Activated gamma-delta T cell treated with Interleukin-2 at 50 U/mL for 16 hours (primary cell): ENCODE measurements around the gene CTSG.
"Not testable (repeated sequence)": the region's sequence is repeated elsewhere in the genome, so short reads cannot be mapped to it uniquely, and the experiment has no call there.

Experiments
- DNase-seq: peaks from one replicate; pipeline ENCODE4 v3.0.0-alpha.2; 2020

CTSG gene

GRCh38 chr14:24576182-24576581 lies at the start of gene CTSG:
Gene CTSG, minus strand, starts transcription at chr14:24576250. Its CDS starts 27 bp downstream, at chr14:24576223.
- DNase-seq: no peak

DNA sequence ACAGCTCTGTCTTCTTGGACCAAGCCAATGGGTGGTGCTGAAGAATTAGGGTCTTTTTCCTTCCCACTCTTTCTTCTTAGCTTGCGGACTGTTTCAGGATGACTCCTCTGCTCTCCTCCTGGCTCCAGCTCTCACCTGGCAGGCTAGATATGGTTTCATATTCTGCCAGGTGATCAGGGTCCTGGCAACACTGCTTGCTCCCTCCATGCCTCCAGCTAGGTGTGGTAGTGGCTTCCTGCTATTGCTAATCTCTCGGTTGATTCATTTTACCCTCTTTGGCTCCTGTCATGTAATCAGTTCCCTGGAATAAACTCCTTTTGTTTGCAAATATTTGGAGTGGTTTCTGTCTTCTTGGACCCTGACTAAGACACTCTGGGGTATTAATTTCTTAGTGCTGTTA lies 37.7 kb upstream of the CTSG start:
- DNase-seq: no peak

DNA sequence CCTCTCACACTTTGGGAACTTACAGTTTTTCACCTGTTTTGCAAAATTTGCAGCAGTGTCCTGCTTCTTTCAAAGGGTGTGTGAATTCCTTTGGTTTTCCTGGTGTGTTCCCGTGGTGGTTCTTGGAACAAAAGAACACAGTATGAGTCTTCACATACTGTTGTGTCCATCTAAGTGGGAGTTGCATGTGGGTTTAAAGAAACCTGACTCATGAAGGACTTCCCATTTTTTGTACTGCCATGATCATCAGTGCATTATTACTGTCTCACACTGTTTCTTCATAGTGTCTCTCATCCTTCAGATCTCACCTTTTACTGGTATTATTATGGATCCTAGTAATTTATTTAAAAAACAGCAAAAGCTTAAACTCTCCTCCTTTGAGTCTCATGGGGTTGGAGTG lies 37.2 kb upstream of the CTSG start:
- DNase-seq: no peak

GRCh38 chr14:24612196-24612595 lies 36.1 kb upstream of the CTSG start:
- no peak for DNase-seq

GRCh38 chr14:24609655-24610344 lies 33.8 kb upstream of the CTSG start, which contains the start of gene GZMH:
Gene GZMH, minus strand, starts transcription at chr14:24609685. Its CDS starts 72 bp downstream, at chr14:24609613.
- DNase-seq: no peak

GRCh38 chr14:24607635-24608514 lies 31.8 kb upstream of the CTSG start:
- DNase-seq: no peak

- peak; percentile 15 for DNase-seq
These were observed 31.0 kb upstream of the CTSG start for GRCh38 chr14:24607081-24607480.

GRCh38 chr14:24606297-24606696 lies 30.2 kb upstream of the CTSG start:
- no peak for DNase-seq

DNA sequence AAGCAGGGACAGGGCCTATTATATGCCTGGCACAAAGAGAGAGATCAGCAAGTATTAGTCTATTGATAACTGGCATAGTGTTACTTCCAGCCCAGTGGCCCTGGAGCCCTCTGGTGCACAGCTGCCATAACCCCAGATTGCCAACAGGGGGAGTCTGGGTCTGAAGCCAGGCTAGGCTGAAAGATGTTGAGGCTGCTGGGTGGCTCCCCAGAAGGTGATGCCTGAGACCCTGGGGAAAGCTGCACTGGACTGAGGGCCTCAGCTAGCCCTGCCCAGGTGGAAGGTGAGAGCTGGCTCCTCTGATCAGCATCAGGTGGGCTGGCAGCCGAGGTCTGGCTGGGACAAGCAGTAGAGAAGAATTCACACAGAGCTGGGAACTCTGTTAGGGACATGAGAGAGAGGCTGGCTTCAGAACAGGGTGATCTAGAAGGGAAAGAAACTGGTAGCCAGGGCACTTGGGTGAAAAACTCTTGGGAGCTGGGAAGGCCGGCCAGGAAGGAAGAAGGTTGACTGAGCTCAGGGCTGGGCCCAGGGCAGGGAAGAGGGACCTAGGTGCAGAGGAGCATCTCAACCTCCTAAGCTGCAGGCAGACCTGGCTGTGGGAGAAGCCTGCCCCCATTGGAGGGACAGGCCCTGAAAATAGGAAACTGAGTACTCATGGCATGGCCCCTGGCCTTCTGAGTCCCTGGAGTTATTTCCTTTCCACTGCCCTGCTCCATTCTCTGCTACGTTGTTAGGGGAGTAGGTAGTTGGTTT lies 29.6 kb upstream of the CTSG start:
- peak; percentile 62 for DNase-seq

GRCh38 chr14:24597403-24597802 lies 21.4 kb upstream of the CTSG start:
- no peak for DNase-seq

- no peak for DNase-seq
These were observed 19.2 kb upstream of the CTSG start for GRCh38 chr14:24595073-24595808.

GRCh38 chr14:24591004-24591403 lies 15.0 kb upstream of the CTSG start:
- not testable (repeated sequence) for DNase-seq

- DNase-seq: not testable (repeated sequence)
These were observed 8.4 kb upstream of the CTSG start for GRCh38 chr14:24584402-24584801.

DNA sequence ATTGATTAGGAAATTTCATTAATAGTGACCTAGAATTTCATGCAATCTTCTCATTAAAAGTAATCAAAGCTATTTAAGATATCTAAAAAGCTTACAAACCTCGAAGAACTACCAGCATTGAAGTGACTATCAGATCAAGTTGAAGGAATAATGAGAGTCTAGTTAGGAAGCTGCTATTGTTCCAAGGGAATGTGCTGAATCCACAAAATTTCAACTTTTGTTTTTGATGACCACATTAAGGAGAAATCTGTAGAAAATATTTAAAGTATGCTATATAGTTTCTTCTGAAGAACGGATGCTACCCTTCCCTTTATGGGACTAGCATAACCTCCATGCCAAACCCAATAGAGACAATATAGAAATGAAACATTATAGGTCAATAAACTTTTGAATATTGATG lies 2.5 kb upstream of the CTSG start:
- no peak for DNase-seq

DNA sequence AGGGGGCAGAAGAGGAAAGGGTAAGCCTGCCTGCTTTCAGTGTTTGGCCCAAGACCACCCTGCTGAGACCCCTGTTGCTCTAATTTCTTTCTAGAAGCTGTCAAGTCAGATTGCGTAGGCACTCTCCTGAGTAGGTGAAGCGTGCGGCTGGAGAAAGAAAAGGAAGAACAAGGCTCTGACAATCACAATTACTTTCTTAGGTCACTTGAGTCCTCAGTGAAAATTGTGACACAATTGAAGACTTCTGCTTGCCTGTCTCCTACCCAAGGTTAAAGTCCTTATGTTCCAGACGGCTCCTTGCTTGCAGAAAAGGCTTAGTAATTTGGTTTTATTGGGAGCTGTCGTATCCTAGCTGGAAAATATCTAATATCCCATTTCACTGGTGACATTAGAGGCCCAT lies 721 bp upstream of the CTSG start:
- DNase-seq: no peak

GRCh38 chr14:24574206-24574774 lies 1.8 kb downstream of the CTSG start:
- DNase-seq: no peak

- no peak for DNase-seq
These were observed 9.7 kb downstream of the CTSG start for GRCh38 chr14:24566318-24566717.

DNA sequence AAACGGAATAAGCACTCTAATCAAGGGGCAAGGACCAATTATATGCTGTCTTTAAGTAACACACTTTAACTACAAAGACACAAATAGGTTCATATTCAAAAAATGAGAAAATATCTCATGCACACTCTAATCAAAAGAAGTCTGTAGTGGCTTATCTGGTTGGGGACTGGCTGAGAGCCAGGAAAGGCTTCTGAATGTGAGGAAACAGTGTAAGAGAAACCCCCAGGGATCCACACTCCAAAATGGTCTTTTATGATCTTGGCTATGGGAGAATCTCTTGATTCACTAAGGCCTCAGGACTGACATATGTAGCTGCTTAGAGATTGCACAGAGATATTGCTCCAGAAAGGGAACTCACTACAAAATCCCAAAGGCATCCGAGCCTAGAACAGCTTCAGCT lies 10.3 kb downstream of the CTSG start:
- no peak for DNase-seq

- no peak for DNase-seq
These were observed 12.5 kb downstream of the CTSG start for GRCh38 chr14:24563505-24563904.

- no peak for DNase-seq
These were observed 19.3 kb downstream of the CTSG start for GRCh38 chr14:24556756-24557155.

DNA sequence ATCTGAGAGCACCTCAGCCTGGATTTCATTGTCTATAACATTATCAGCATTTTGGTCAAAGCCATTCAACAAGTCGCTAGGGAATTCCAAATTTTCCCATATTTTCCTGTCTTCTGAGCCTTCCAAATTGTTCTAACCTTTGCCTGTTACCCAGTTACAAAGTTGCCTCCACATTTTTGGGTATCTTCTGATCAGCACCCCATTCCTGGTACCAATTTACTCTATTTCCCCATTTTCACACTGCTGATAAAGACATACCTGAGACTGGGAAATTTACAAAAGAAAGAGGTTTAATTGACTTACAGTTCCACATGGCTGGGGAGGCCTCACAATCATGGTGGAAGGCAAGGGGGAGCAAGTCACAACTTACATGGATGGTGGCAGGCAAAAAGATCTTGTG lies 27.0 kb downstream of the CTSG start:
- not testable (repeated sequence) for DNase-seq

DNA sequence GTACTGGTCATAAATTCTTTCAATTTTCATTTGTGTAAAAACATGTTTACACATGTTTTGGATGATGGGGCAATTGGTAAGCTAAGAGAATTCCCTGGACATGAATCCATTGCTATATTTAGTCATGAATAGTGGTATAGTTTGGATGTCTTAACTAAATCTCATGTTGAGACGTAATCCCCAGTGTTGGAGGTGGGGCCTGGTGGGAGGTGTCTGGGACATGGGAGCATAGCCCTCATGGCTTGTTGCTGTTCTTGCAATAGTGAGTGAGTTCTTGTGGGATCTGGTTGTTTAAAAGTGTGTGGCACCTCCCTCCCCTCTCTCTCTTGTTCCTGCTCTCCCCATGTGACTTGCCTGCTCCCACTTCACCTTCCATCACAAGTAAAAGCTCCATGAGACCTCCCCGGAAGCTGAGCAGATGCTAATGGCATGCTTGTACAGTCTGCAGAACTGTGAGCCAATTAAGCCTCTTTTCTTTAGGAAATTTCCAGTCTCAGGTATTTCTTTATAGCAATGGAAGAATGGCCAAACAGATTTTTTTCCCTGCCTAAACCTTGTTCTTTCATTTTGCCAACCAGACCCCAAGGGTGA lies 33.6 kb downstream of the CTSG start:
- DNase-seq: no peak
